Measurements from ENCODE around the gene GPR25.

DNA sequence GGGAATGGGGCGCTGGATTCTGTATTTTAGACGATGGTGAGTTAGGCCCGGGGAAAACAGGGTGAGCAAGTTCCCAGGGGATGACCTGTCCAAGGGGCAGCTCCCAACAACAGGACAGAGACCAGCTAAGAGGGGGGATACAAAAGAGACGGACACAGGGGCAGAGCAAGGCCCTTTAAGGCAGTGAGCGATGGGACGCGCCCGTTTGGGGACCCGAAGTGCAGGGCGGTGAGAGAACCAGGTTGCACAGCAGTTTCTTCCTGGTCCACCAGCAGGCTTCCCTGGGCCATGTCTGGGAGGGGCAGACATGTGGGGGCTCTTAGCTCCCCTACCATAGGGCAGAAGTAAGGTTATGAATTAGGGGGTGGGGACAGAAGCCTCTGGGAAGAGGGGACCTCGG is 43.9 kb downstream of the GPR25 start:
- TF ChIP-seq, protein P1, sequence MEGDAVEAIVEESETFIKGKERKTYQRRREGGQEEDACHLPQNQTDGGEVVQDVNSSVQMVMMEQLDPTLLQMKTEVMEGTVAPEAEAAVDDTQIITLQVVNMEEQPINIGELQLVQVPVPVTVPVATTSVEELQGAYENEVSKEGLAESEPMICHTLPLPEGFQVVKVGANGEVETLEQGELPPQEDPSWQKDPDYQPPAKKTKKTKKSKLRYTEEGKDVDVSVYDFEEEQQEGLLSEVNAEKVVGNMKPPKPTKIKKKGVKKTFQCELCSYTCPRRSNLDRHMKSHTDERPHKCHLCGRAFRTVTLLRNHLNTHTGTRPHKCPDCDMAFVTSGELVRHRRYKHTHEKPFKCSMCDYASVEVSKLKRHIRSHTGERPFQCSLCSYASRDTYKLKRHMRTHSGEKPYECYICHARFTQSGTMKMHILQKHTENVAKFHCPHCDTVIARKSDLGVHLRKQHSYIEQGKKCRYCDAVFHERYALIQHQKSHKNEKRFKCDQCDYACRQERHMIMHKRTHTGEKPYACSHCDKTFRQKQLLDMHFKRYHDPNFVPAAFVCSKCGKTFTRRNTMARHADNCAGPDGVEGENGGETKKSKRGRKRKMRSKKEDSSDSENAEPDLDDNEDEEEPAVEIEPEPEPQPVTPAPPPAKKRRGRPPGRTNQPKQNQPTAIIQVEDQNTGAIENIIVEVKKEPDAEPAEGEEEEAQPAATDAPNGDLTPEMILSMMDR (IDR thresholded peaks at IDR 0.05; ENCODE audit: low read length), result no peak
- TF ChIP-seq EZH2 (optimal IDR thresholded peaks at IDR 0.05; ENCODE audit: low read depth, low read length) (no peak), EZH2phosphoT487 (IDR thresholded peaks at IDR 0.05; ENCODE audit: low read length) (no peak)
